ENCODE data around the gene PDGFD. TPM values are rescaled to one million over a fixed set of nuclear protein-coding genes. Genes with fewer than 3 reads are reported as not detected.

The PDGFD gene
- total RNA-seq, 2 experiments from 2014 or later = 0.20 TPM; not detected in 1

GRCh38 chr11:103970701-103971249, 193.2 kb downstream of the PDGFD start:
- Mint-ChIP-seq H3K9me3 (peaks cover 1% of the 10 kb centered on the region), H3K4me3 (no peak overlapping the region), H3K36me3 (ENCODE audit: low read depth) (no peaks in the 10 kb centered on the region), H3K4me1 (ENCODE audit: low read depth) (no peaks in the 10 kb centered on the region), H3K27me3 (peaks cover 3% of the 10 kb centered on the region), H3K27ac (no peak overlapping the region)
- no peak for DNase-seq
- ChIA-PET POLR2A (no interaction called here), CTCF (no interaction called here)
- intact Hi-C loops (cut with micrococcal nuclease) = no loop called here
- no peak for TF ChIP-seq CTCF (IDR thresholded peaks at IDR 0.05)
- ATAC-seq = no peak

GRCh38 chr11:103968685-103969084, 195.3 kb downstream of the PDGFD start:
- ChIA-PET CTCF (no interaction called here), POLR2A (no interaction called here)
- no peaks in the 10 kb centered on the region for H3K36me3 Mint-ChIP-seq (ENCODE audit: low read depth)
- DNase-seq = no peak
- H3K9me3 Mint-ChIP-seq = no peaks in the 10 kb centered on the region
- intact Hi-C loops (cut with micrococcal nuclease) = no loop called here
- H3K4me3 Mint-ChIP-seq = no peak overlapping the region
- no peak for TF ChIP-seq CTCF (IDR thresholded peaks at IDR 0.05)
- no peak overlapping the region for H3K27ac Mint-ChIP-seq
- ATAC-seq = no peak
- H3K4me1 Mint-ChIP-seq (ENCODE audit: low read depth) = no peaks in the 10 kb centered on the region
- peaks cover 2% of the 10 kb centered on the region for H3K27me3 Mint-ChIP-seq

GRCh38 chr11:103967985-103968384, 196.0 kb downstream of the PDGFD start:
- Mint-ChIP-seq H3K36me3 (ENCODE audit: low read depth) (no peaks in the 10 kb centered on the region), H3K27ac (no peak overlapping the region), H3K27me3 (peaks cover 2% of the 10 kb centered on the region), H3K9me3 (no peaks in the 10 kb centered on the region), H3K4me3 (no peak overlapping the region), H3K4me1 (ENCODE audit: low read depth) (no peaks in the 10 kb centered on the region)
- ATAC-seq = no peak
- intact Hi-C loops (cut with micrococcal nuclease) = no loop called here
- no peak for TF ChIP-seq CTCF (IDR thresholded peaks at IDR 0.05)
- ChIA-PET CTCF (no interaction called here), POLR2A (no interaction called here)
- DNase-seq = no peak

GRCh38 chr11:103964390-103964789, 199.6 kb downstream of the PDGFD start:
- Mint-ChIP-seq H3K27me3 (peaks cover 2% of the 10 kb centered on the region), H3K9me3 (no peaks in the 10 kb centered on the region), H3K4me1 (ENCODE audit: low read depth) (no peaks in the 10 kb centered on the region), H3K36me3 (ENCODE audit: low read depth) (no peaks in the 10 kb centered on the region), H3K4me3 (no peak overlapping the region), H3K27ac (no peak overlapping the region)
- ChIA-PET CTCF (no interaction called here), POLR2A (no interaction called here)
- intact Hi-C loops (cut with micrococcal nuclease) = no loop called here
- ATAC-seq (no peak), DNase-seq (no peak)
- TF ChIP-seq CTCF (IDR thresholded peaks at IDR 0.05) = no peak

- H3K27me3 Mint-ChIP-seq = peaks cover 2% of the 10 kb centered on the region
- POLR2A ChIA-PET = no interaction called here
- TF ChIP-seq CTCF (IDR thresholded peaks at IDR 0.05) = no peak
Observed at GRCh38 chr11:103963648-103964047, 200.3 kb downstream of the PDGFD start.

More at GRCh38 chr11:103963648-103964047, 200.3 kb downstream of the PDGFD start:
- H3K4me1 Mint-ChIP-seq (ENCODE audit: low read depth) = no peaks in the 10 kb centered on the region
- intact Hi-C loops (cut with micrococcal nuclease) = no loop called here
- H3K4me3 Mint-ChIP-seq = no peak overlapping the region
- H3K36me3 Mint-ChIP-seq (ENCODE audit: low read depth) = no peaks in the 10 kb centered on the region
- H3K27ac Mint-ChIP-seq = no peak overlapping the region
- ATAC-seq = no peak
- no peaks in the 10 kb centered on the region for H3K9me3 Mint-ChIP-seq
- DNase-seq = no peak
- CTCF ChIA-PET = no interaction called here
